GM21423 (cell line): ENCODE measurements around the gene CFAP46.
"Not testable (repeated sequence)": the region's sequence is repeated elsewhere in the genome, so short reads cannot be mapped to it uniquely, and the experiment has no call there.

Source experiments
- ATAC-seq: cut with Tn5 transposase; IDR thresholded peaks from one replicate; pipeline ENCODE4 v1.9.1; 2021; ENCODE audit warnings: mild to moderate bottlenecking, moderate library complexity; ENCODE audit not compliant: unreplicated experiment

CFAP46 gene

GRCh38 chr10:132963430-132963960 lies 21.1 kb upstream of the CFAP46 start:
- ATAC-seq: no peak

GRCh38 chr10:132962623-132963429 lies 20.5 kb upstream of the CFAP46 start:
- ATAC-seq: peak; percentile 36

GRCh38 chr10:132961787-132962622 lies 19.6 kb upstream of the CFAP46 start:
- ATAC-seq: peak; percentile 58

GRCh38 chr10:132961420-132961786 lies 19.0 kb upstream of the CFAP46 start:
- no peak for ATAC-seq

- no peak for ATAC-seq
Measured at GRCh38 chr10:132960631-132961419, 18.5 kb upstream of the CFAP46 start.

GRCh38 chr10:132960071-132960472 lies 17.7 kb upstream of the CFAP46 start:
- ATAC-seq: no peak

GRCh38 chr10:132959559-132959961 lies 17.2 kb upstream of the CFAP46 start:
- no peak for ATAC-seq

- no peak for ATAC-seq
Measured at GRCh38 chr10:132958883-132959558, 16.7 kb upstream of the CFAP46 start.

GRCh38 chr10:132957981-132958882 lies 15.9 kb upstream of the CFAP46 start:
- no peak for ATAC-seq

GRCh38 chr10:132957131-132957530 lies 14.8 kb upstream of the CFAP46 start:
- ATAC-seq: no peak

GRCh38 chr10:132956259-132956658 lies 13.9 kb upstream of the CFAP46 start:
- not testable (repeated sequence) for ATAC-seq

- ATAC-seq: no peak
Measured at GRCh38 chr10:132955479-132955878, 13.1 kb upstream of the CFAP46 start.

- no peak for ATAC-seq
Measured at GRCh38 chr10:132953428-132953827, 11.1 kb upstream of the CFAP46 start.

- no peak for ATAC-seq
Measured at GRCh38 chr10:132951926-132952325, 9.6 kb upstream of the CFAP46 start.

- ATAC-seq: no peak
Measured at GRCh38 chr10:132948351-132948750, 6.0 kb upstream of the CFAP46 start.

- ATAC-seq: no peak
Measured at GRCh38 chr10:132947843-132948242, 5.5 kb upstream of the CFAP46 start.

GRCh38 chr10:132946806-132947546 lies 4.6 kb upstream of the CFAP46 start:
- no peak for ATAC-seq

- no peak for ATAC-seq
Measured at GRCh38 chr10:132946311-132946710, 3.9 kb upstream of the CFAP46 start.

GRCh38 chr10:132945894-132946255 lies 3.5 kb upstream of the CFAP46 start:
- ATAC-seq: no peak
